ENCODE results near the gene UBA5.
"Not testable (repeated sequence)": the region's sequence is repeated elsewhere in the genome, so short reads cannot be mapped to it uniquely, and the experiment has no call there.

UBA5 gene

DNA sequence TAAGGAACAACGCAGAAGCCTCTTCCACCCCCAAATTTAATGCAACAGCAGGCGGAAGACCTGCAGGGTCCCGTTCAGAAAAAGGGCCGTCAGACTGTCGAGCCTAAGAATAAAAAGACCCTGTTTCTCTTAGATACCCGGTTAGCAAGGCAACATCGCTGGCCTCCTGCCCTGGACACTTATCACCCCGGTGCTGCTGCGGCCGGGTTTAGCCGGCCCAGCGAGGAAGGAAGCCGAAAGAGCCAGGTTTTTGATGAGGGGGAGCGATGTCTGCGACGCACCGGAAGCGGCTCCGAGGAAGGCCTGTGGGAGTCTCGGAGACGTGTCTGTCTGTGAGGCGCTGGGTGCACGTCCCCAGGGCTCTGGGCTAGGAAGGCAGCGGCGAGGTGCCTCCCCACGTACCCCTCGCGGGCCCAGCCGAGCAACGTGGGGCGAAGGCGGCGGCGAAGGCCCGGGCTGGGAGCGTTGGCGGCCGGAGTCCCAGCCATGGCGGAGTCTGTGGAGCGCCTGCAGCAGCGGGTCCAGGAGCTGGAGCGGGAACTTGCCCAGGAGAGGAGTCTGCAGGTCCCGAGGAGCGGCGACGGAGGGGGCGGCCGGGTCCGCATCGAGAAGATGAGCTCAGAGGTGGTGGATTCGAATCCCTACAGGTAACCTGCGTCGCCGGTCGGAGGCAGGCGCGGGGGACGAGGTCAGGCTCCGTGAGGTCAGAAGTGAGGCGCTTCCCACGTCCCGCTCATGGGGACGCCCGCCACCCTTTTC, at the start of gene UBA5:
Gene UBA5 (plus strand): TSS at position 278 of the 759 bp plus-strand sequence. CDS start 209 bp downstream, at position 487.
- DNase-seq, result peak; percentile 54 to 75

DNA sequence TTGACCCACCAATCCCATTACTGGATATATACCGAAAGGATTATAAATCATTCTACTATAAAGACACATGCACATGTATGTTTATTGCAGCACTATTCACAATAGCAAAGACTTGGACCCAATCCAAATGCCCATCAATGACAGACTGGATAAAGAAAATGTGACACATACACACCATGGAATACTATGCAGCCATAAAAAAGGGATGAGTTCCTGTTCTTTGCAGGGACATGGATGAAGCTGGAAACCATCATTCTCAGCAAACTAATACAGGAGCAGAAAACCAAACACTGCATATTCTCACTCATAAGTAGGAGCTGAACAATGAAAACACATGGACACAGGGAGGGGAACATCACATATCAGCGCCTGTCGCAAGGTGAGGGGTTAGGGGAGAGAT, 44.8 kb upstream of the UBA5 start:
- not testable (repeated sequence) for DNase-seq

DNA sequence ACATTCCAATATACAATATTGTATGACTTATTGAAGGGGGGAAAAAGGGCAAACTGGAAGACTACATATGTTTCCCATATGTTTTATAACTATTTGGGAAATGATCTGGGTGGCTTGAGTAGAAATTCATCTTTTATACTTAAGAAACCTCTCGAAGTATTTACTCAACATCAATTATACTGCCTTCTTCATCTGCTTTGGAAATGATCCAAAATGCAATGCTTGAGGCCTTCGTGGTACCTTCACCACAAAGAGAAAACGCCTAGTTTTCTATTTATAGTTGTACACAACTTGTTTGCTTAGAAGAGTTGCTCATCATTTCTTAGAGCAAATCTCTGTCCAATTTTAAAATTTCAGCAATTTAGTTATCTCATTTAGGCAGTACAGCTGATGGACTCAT, 44.2 kb upstream of the UBA5 start:
- DNase-seq, result no peak

DNA sequence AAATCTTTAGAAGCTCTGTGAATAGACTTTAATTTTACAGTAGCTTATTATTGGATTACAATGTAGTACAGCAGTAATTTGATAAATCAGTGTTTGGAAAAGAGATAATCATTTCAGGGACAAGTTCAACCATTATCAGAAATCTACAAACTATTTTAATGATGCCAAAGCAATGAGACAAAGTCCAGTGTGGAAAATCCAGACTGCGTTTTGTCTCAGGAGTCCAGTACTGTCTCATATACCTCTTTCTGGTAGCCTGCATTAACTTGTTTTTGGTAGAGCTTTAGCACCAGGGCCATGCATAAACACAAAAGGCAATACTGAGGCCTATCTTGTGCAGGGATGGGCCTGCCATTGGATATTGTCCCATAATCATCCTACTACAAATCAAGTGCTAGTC, 43.3 kb upstream of the UBA5 start:
- no peak for DNase-seq

DNA sequence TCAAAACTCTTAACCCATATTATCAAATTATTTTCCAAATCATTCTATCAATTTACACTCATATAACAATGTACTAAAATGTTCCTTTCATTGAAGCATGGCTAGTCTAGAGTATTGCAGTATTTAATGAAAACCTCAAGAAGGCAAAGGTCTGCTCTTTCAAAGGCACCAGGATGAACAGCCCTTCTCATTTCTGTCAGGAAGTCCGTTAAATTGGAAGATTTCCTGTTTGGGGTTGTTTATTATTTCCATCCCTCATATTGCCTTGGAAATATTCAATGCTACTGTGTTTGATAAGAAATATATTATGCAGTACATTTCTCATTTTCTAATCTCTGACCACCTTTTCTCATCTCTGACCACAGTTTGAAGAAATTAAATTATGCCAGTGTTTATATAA, 38.0 kb upstream of the UBA5 start:
- no peak for DNase-seq

DNA sequence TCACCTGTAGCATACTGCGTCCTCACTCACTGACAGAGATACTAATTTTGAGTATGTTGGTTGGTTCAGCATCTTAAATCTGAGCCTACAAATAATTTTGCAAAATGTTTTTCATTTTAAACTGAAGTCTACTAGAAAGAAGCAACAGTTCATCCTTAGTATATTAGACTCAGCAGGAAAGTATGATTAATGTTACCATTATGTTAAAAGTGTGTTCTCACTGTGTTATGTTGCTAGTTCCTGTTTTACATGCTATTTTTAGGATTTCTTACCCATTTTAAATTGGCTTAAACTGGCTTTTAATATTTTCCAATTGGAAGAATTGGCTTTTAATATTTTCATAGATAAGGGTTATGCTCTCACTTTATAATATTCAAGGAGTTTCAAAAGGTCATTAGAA, 37.4 kb upstream of the UBA5 start:
- DNase-seq, result no peak

DNA sequence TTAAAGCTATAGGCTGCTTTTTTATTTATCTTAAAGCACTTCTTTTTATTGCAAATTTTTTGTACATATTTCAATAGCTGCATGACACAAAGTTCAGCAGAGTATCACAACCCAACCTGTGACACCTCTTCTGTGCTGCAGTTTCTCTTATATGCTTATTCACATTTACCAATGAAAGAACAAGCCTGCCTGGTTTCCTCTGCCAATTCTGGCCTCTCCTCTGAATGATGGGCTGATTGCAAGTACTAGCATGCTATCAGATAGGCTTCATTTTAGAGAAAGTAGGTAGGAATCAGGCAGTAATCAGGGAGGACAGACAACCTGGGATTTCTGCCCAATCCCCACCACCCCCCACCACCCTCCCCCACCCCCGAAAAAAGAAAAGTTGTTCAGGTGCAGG, 36.5 kb upstream of the UBA5 start:
- no peak for DNase-seq

DNA sequence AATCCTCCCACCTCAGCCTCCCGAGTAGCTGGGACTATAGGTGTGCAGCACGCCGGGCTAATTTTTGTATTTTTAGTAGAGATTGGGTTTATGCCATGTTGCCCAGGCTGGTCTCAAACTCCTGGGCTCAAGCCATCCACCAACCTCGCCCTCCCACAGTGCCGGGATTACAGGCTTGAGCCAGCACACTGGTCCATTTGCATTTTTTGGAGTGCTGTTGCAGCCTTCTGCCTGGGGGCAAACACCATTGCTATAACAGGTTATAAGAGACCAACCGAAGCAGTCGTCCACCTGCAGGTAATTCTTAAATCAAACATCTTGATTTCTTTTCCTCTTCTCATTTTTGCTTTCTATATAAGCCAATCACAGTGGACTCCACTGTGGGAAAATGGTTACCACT, 35.3 kb upstream of the UBA5 start:
- DNase-seq, result no peak

DNA sequence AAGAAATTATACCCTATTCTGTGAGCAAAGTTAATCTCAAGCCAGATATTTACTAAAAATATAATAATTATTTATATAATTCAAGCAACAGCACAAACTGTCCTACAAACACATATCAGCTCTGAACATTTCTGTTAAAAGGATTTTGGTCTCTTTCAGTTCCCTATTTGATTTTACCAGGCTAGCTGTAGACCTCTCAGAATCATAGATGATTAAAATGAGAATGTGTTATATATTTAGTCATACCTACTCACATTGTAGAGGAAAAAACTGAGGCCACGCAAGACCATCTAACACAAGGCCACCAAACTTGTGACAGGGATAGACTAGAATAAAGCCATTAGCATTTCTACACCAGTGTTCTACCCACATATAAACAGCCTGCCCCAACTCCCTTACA, 34.5 kb upstream of the UBA5 start:
- DNase-seq, result no peak

DNA sequence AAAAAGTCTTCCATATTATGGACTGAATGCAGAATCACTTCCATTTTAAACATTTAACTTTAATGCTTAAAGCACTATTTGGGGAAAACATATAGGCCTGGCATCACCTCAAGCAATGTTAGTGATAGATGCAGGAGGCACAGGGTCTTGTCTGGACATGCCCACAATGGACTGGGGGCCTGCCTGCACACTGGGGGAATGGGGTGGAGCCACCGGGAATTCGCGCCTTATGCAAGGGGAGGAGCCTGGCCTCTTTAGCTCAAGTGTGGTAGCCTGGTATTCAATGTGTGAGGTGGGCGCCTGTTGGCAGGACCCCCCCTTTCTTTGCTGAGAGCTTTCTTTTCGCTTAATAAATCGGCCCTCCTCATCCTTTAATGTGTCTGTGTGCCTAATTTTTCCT, 33.2 kb upstream of the UBA5 start:
- no peak for DNase-seq

DNA sequence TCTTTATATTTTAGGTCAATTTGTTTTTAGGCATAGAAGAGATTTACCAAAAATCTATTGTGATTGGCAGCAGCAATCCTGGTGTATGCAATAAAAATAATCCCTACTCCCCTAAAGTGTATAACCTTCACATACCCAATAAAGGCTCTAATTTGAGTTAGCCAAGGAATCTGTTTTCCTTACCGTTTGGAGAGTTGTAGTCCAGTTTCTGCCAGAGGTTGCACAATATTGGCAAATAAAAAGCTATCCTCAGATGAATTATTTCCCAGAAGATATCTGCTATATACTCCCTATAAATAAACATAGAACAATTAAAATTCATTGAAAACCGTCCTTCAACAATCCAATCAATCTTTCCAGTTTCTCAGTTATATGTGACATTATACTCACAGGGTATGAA, 32.0 kb upstream of the UBA5 start:
- no peak for DNase-seq

DNA sequence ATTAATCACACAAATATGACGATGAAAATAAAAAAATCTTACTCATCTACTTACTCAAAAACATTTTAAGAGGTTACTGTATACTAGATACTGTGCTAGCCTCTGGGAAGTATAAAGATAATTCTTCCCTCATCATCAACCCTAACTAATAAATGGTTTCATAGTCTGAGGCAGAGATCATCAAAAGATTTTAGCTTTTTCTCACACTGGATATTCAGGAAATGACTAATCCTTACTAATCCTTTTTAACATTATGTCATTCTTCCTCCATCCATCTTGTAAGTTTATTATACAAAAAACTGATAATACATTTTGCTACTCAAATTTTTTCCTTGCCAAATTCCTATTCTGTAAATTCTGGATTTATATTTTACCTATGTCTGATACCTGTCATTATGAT, 30.2 kb upstream of the UBA5 start:
- DNase-seq, result no peak

DNA sequence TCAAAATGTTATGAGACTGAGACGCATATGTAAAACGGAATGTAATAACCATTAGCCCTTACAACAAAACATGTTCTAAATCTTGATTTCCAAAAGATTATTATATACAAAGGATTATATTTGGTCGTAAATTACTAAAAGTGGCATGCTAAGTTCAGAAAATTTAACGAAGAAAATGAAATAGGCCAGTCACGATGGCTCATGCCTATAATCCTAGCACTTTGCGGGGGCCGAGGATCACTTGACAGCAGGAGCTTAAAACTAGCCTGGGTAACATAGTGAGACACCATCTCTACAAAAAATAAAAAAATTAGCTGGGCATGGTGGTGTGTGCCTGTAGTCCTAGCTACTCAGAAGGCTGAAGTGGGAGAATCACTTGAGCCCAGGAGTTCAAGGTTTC, 29.5 kb upstream of the UBA5 start:
- DNase-seq, result no peak

DNA sequence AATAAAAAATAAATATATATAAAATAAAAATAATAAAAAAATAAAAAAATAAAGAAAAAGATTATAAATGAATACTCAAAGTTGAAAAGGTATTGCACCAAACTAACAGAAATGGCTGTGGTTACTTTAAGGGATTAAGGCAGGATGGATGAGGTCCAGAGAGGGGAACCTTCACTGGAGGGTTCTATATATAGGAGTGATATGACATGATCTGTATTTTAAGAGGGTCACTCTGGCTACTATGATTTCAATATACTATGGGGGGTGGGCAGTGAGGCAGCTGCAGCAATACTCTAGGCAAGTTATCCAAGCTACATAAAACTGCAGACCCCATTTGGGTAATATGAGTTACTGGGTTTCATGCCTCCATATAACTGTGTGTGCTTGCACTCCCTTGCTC, 25.1 kb upstream of the UBA5 start:
- DNase-seq, result no peak

DNA sequence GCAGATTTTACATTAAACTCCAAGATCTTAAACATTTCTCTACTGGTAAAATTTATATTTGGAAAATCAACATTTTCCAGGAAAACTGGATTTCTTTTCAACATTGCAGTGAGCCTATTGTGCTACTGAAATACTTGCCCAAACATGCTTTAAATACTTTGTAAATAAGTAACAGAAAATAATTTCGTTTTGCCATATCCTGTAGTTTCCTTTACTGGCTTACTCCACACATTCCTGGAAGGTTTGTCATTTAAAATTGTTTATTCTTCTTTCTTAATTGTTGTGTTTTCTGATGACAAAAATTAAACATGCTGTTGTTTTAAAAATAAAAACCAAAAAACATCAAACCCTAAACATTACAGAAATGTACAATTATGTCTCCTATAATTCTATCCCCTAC, 22.5 kb upstream of the UBA5 start:
- no peak for DNase-seq

DNA sequence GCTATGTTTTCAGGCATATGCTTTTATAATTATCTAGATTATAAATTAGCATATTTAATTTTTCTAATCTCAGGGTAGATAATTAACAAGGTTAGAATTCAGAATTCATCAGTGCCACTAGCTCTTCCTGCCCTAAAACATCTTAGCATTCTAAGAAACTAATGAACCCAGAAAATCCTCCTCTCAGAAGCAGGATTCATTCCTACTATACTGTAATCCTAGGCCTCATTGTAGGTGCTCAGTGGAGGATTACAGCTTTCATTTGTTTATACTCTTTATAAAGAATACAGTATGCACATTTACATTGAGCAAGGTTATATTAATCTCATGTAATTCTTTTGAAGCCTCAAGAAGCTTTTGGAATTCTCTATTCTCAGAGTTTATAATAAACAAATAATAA, 21.4 kb upstream of the UBA5 start:
- DNase-seq, result no peak

DNA sequence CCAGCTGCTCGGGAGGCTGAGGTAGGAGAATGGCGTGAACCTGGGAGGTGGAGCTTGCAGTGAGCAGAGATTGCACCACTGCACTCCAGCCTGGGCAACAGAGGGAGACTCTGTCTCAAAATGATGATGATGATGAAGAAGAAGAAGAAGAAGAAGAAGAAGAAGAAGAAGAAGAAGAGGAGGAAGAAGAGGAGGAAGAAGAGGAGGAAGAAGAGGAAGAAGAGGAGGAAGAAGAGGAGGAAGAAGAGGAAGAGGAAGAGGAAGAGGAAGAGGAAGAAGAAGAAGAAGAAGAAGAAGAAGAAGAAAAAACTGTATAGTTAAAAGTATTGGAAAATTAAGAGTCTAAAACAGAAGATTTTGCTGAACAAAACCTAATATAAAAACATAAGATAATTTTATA, 18.7 kb upstream of the UBA5 start:
- DNase-seq, result not testable (repeated sequence)

DNA sequence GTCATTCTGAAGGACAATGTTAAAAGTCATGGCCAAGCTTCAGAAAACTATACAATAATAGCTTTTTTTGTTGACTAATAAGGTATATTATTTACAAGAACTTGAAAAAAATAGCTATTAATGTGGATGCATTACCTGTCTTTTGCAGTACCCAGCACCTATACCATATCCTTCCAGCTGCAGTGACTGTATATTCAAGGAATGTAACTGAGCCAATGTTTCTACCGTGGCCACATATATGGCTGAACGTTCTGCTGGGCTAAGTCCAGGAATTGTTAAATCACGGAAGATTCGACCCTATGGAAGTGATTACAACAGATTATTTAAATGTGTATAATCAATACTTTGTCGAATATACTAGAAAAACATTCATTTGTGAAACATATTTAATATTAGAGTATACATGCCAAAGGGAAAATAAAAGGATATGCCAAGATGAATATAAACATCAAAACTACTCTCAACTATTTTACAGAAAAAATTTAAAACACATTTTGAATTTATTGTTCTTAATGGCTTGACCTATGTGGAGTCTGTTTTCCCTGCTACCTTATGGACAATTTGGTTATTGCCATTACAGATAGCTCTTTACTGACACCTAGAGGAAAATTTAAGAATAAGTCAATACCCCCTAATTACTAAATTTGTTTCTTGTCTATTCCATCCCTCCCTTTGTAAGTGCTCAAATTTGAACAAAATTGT, 18.1 kb upstream of the UBA5 start:
- peak; percentile 4 to 66 for DNase-seq

DNA sequence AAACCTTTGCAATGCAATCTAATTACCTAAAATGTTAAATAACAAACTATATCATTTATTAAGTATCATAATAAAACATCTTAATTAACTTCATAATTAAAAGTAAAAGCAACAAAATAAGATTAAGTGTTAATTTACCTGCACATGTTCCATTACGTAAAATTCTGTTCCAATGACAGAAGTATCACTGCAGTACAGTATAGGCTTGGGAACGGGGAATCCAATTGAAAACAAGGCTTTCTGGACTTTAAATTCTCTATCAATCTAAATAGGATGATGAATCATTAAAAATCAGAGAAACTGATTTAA, 17.6 kb upstream of the UBA5 start:
- DNase-seq, result no peak

DNA sequence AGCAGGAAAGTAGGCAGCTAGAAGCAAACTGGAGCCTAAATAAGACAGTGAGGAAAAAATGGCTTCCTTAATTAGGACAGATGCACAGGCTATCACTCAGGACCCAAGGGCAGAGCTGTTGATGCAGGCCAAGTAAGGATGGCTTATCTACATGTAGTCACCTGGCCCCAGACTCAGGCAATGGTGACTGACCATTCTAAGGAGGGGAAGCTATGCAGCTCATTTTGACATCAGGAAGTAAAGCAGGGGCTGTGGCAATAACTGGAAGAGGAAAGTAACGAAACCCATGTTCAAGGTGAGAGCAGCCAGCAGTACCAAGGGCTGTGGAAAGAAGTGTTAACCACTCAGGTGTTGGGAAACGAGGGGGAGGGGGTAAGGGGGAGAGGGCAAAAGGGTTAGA, 16.8 kb upstream of the UBA5 start:
- DNase-seq, result no peak

DNA sequence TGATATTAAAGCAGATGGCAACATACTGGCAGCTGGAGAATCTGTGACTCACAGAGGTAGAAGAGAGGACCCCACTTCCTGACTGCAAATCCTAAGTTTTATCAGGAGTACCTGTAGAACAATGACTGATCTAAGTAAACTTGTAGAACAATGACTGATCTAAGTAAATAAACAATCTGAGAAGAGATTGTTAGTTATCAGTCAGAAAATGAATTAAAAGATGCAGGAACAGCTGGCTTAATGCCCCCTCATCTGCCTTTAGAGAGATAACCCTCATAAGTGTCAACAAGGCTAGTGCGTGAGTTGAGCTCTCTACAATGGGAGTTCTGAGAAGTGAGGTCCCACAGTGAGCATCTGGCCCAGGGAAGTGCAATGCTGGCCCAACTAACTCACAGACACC, 15.1 kb upstream of the UBA5 start:
- no peak for DNase-seq

DNA sequence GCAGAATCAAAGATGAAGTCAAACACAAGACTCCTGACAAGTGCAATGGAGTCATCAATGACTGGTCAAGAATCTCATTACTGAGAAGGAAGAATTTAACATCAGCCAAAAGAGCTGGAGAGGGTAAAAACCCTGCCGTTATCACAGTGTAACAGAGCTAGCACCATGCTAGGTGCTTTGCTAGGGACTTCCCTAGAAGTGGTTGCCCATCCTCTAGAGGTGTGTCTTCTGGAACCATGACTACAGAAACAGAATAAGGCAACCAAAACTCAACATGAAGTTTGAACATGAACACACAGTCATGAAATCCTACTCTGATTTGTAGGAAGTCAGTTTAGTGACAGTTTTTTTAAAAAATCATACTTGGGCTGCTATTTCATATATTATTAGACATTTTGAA, 10.0 kb upstream of the UBA5 start:
- no peak for DNase-seq

DNA sequence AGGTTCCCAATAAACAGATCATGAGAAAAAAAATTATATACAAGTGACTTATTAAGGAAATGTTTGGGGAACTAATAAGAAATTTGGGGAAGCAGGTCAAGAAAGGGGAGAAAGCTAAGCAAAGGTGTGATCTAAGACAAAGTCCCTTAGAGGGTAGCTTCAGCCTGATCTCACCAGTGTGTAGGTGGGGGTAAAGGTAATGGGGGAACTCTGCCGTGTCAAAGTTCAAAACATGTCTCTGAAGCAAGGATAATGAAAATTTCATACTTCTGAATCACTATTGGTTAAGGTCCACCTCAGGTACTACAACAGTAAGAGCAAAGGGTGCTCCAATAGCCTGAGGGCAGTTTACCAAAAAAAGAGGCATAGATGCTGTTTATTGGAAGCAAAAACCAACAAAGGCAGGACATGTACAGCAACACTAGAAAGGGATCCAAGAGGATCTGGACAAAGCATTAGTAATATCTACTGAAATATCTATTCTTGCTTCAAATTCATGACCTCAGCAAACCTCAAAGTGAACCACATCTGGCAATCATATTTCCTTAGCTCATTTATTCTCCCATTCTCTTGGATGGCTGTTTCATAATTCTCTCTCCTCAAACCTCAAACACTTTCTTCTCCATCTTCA, 7.4 kb upstream of the UBA5 start:
- no peak for DNase-seq

DNA sequence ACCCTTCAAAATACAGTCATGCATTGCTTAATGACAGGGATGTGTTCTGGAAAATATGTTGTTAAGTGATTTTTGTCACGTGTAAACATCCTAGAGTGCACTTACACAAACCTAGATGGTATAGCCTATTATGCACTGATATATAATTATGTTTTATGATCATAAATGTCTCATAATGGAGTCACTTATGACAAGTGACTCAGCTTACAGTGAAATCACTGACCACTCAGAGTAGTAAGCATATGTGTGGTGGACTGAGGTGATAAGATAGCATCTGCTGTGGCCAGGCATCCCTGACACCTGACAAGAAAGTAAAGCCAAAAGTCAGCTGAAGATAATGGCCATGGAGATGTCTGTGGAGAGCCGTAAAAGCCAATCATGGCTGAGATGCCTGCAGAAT, 5.9 kb upstream of the UBA5 start:
- no peak for DNase-seq

DNA sequence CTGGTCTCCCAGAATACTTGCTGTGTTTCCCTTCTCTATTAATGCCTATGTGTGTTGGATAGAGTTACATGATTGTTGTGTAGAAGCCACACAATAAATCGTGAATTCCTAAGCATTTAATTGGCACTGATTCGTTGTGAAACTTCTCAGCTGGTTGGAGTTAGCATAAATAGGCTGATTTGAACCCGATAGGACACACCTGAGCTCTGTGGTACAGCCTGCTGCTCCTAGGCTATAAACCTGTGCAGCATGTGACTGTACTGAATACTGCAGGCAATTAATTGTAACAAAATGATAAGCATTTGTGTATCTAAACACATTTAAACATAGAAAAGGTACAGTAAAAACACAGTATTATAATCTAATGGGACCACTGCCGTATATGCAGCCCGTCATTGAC, 5.4 kb upstream of the UBA5 start:
- no peak for DNase-seq

Measured in NCI-H526 (cell line).